Cardiac muscle cell (in vitro differentiated cells and primary cell): ENCODE measurements around the gene RHOF. TPM values are rescaled to one million over a fixed set of nuclear protein-coding genes. Genes with fewer than 3 reads are reported as not detected.

ENCODE experiments used
- DNase-seq, 2 donors: peaks; one replicate each; pipeline versions ENCODE4 v3.0.0 to v3.0.0-alpha.2; 2010 to 2017; ENCODE audit warnings: low read depth in 1 of 2, low spot score in 1 of 2
- H3K27ac ChIP-seq: fragments of 200-600 bp; sonication (generic); 2 replicates; pipeline ENCODE4 v1.5.1; 2016
- H3K27me3 ChIP-seq: fragments of 200-600 bp; sonication (generic); 2 replicates; pipeline ENCODE4 v1.6.0; 2016; ENCODE audit warnings: control low read depth
- H3K36me3 ChIP-seq: fragments of 200-600 bp; sonication (generic); 2 replicates; pipeline ENCODE4 v1.5.1; 2016; ENCODE audit warnings: control low read depth
- H3K4me1 ChIP-seq: fragments of 200-600 bp; sonication (generic); 2 replicates; pipeline ENCODE4 v1.8.1; 2017; ENCODE audit warnings: low read depth, mild to moderate bottlenecking, mixed run types
- H3K4me3 ChIP-seq: fragments of 200-600 bp; sonication (generic); 2 replicates; pipeline ENCODE4 v1.5.1; 2016; ENCODE audit warnings: mild to moderate bottlenecking
- H3K9me3 ChIP-seq: fragments of 200-600 bp; sonication (generic); 2 replicates; pipeline ENCODE4 v1.5.1; 2017; ENCODE audit warnings: low read depth, mild to moderate bottlenecking, control low read depth
- polyA plus RNA-seq: library from polyadenylated mRNA; unstranded; fragments of >200 nt; fragmentation: Nextera tagmentation; extraction: Ambion mirVana; gene quantifications from 2 replicates; pipeline ENCODE4 v1.2.1, GENCODE V29; 2016
- total RNA-seq: library from RNA; depleted of rRNA; stranded (reverse); fragments of >200 nt; gene quantifications from 2 replicates; pipeline ENCODE4 v1.2.3, GENCODE V29; 2016
- TF ChIP-seq, protein P1 (sequence below): IDR thresholded peaks from 2 replicates; pipeline ENCODE4 v1.5.1; 2012; ENCODE audit warnings: low read depth, mild to moderate bottlenecking, low read length

Gene RHOF
- total and polyA plus RNA-seq, 2 experiments from 2014 or later: 21.5 to 56.3 TPM

DNA sequence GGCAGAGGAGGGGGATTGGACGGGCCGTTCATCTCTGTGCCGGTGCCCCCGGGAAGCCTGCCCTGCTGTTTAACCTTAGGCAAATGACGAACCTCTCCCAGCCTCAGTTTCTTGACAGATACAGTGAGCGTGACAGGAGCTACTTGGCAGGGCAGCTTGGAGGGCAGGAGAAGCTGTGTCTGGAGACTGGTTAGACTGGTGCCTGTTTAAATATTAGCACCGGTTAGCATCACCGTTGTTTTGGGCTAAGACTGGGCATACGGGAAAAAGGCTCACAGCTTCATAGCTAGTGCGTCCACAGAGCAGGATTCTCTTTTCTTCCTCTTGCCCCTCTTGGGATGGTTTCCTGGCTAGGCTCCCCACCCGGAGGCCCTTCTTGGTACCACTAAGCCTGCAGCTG, 38.7 kb downstream of the RHOF start:
- H3K36me3 ChIP-seq: no peaks in the 10 kb centered on the region
- H3K4me1 ChIP-seq: no peaks in the 10 kb centered on the region
- no peak overlapping the region for H3K4me3 ChIP-seq
- H3K27me3 ChIP-seq: no peaks in the 10 kb centered on the region
- TF ChIP-seq, protein P1, sequence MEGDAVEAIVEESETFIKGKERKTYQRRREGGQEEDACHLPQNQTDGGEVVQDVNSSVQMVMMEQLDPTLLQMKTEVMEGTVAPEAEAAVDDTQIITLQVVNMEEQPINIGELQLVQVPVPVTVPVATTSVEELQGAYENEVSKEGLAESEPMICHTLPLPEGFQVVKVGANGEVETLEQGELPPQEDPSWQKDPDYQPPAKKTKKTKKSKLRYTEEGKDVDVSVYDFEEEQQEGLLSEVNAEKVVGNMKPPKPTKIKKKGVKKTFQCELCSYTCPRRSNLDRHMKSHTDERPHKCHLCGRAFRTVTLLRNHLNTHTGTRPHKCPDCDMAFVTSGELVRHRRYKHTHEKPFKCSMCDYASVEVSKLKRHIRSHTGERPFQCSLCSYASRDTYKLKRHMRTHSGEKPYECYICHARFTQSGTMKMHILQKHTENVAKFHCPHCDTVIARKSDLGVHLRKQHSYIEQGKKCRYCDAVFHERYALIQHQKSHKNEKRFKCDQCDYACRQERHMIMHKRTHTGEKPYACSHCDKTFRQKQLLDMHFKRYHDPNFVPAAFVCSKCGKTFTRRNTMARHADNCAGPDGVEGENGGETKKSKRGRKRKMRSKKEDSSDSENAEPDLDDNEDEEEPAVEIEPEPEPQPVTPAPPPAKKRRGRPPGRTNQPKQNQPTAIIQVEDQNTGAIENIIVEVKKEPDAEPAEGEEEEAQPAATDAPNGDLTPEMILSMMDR: no peak
- H3K9me3 ChIP-seq: no peaks in the 10 kb centered on the region
- H3K27ac ChIP-seq: no peak overlapping the region
- no peak for DNase-seq

DNA sequence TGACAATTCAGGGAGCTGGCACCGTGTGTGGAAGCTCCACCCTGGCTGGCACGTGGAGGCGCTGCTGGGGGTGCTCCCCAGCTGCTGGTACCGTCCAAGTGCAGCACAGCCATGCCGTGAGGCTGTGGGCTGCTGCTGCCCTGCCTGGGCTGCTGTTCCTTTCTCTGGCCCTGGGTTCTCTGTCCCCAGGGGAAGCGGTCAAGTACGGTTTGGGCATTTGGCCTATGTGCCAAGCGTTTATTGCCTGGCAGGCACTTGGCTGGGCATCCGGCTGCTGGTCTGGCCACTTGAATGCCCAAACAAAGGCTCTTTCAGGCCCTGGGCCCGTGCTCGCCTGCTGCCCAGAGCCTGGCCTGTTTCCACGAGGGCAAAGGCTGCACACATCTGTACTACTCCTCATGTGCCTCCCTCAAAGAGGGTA, 39.6 kb downstream of the RHOF start:
- no peaks in the 10 kb centered on the region for H3K9me3 ChIP-seq
- no peaks in the 10 kb centered on the region for H3K36me3 ChIP-seq
- no peaks in the 10 kb centered on the region for H3K27me3 ChIP-seq
- H3K4me1 ChIP-seq: no peaks in the 10 kb centered on the region
- H3K4me3 ChIP-seq: no peak overlapping the region
- H3K27ac ChIP-seq: no peak overlapping the region
- TF ChIP-seq, protein P1: no peak
- DNase-seq: no peak

DNA sequence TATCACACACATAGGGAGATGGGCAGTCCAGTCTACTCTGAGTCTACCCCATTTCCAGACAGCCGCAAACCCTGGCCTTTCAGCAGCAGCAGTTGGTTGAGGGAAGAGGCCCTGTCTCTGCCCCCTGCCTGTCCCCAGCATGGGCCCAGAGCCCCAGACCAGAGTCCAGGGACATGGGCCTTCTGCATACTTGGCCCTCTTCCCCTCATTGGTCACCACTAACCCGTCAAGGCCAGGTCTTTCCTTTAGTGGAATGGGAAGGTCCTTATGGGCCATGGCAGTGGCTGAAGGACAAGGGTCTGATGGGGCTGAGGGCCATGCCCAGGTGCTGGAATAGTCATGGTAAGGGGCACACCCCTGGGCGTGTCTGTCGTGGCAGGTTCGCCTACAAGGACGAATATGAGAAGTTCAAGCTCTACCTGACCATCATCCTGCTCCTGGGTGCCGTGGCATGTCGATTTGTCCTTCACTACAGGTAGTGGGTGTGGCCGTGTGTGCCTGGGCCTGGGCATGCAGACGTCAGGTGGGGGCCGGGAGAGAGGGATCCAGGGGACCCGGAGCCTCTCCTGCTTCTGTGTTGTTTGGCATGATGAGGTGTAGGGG, 41.6 kb downstream of the RHOF start:
- no peaks in the 10 kb centered on the region for H3K27me3 ChIP-seq
- peaks cover 7% of the 10 kb centered on the region for H3K4me1 ChIP-seq
- no peaks in the 10 kb centered on the region for H3K36me3 ChIP-seq
- H3K27ac ChIP-seq: no peak overlapping the region
- no peak overlapping the region for H3K4me3 ChIP-seq
- no peak for DNase-seq
- TF ChIP-seq, protein P1: no peak
- H3K9me3 ChIP-seq: no peaks in the 10 kb centered on the region

DNA sequence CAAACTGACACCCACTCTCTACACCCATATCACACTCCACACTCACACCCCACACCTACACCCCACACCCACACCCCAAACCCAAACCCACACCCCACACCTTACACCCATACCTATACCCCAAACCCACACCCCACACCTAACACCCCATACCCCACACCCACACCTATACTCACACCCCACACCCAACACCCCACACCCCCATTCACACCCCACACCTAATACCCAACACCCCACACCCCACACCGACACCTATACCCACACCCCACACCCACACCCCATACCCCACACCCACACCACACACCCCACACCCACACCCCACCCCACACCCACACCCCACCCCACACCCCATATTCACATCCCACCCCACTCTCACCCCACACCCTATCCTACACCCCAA, 42.5 kb downstream of the RHOF start:
- Histone ChIP-seq H3K27ac (no peak overlapping the region), H3K4me3 (no peak overlapping the region), H3K4me1 (peaks cover 7% of the 10 kb centered on the region), H3K36me3 (no peaks in the 10 kb centered on the region), H3K27me3 (no peaks in the 10 kb centered on the region), H3K9me3 (no peaks in the 10 kb centered on the region)
- DNase-seq: no peak
- TF ChIP-seq, protein P1: no peak

DNA sequence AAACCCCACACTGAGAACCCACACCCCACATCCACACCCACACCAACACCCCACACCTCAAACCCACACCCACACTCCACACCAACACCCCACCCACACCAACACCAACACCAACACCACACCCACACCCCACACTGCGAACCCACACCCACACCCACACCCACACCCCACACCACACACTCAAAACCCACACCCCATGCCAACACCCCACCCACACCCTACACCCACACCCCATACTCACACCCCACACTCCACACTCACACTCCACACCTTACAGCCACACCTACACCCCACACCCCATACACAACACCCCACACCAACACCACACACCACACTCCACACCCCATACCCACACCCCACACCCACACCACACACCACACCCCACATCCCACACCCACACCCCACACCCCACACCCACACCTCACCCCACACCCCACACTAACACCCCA, 43.0 kb downstream of the RHOF start:
- TF ChIP-seq, protein P1: no peak
- no peak for DNase-seq

More for the DNA sequence above, 43.0 kb downstream of the RHOF start:
- no peak overlapping the region for H3K27ac ChIP-seq
- no peak overlapping the region for H3K4me3 ChIP-seq
- no peaks in the 10 kb centered on the region for H3K27me3 ChIP-seq
- peaks cover 7% of the 10 kb centered on the region for H3K4me1 ChIP-seq
- no peaks in the 10 kb centered on the region for H3K9me3 ChIP-seq
- no peaks in the 10 kb centered on the region for H3K36me3 ChIP-seq
